Activated naive CD4-positive, alpha-beta T cell treated with anti-CD3 and anti-CD28 coated beads, Interleukin-2, amount 10 ng/mL, durations not matched to agents 7 days and 5 days (primary cell): Measurements from ENCODE around the gene TXNDC11.

Source experiments
- CTCF ChIA-PET: fragments of 350-600 bp; sonication (Branson Sonifier 250); formaldehyde crosslinking; loops from one replicate; lab custom pipeline; 2021; ENCODE audit warnings: antibody characterized with exemption; lab: Charles Lee
- DNase-seq: peaks from one replicate; pipeline ENCODE4 v3.0.0-alpha.2; 2020
- H3K27ac Mint-ChIP-seq: one replicate; pipeline ENCODE4 v1.8.0; 2021; ENCODE audit warnings: mild to moderate bottlenecking, moderate library complexity, mixed read lengths
- H3K27me3 Mint-ChIP-seq: one replicate; pipeline ENCODE4 v1.8.0; 2021; ENCODE audit warnings: mild to moderate bottlenecking, mixed read lengths
- H3K36me3 Mint-ChIP-seq: one replicate; pipeline ENCODE4 v1.8.0; 2021; ENCODE audit warnings: mixed read lengths
- H3K4me1 Mint-ChIP-seq: one replicate; pipeline ENCODE4 v1.8.0; 2021; ENCODE audit warnings: mixed read lengths
- H3K4me3 Mint-ChIP-seq: one replicate; pipeline ENCODE4 v1.8.0; 2021; ENCODE audit warnings: mild to moderate bottlenecking, moderate library complexity, mixed read lengths
- H3K9me3 Mint-ChIP-seq: one replicate; pipeline ENCODE4 v1.8.0; 2021; ENCODE audit warnings: mixed read lengths

Gene TXNDC11

DNA sequence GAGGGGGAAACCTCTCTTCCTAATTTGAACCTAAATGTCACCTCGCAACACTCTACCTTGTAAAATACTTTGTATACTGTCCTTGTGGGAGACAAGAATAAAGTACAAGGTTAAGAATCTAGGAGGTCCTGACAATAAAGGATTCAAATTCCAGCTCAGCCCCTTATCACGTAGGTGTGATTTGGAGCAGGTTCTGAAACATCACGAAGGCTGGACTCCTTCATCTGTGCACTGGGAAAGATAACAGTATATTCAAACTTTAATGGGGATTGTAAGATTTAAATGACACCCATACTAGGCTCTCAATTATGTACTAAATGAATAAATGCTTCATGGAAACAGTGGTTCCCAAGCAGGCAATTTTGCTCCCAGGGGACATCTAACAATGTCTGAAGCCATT, 2.1 kb downstream of the TXNDC11 start:
- H3K4me1 Mint-ChIP-seq: peaks cover 58% of the 10 kb centered on the region
- peaks cover 36% of the 10 kb centered on the region for H3K36me3 Mint-ChIP-seq
- no peak overlapping the region for H3K27ac Mint-ChIP-seq
- H3K4me3 Mint-ChIP-seq: peak overlapping the region; percentile 91
- CTCF ChIA-PET: no interaction called here
- no peaks in the 10 kb centered on the region for H3K9me3 Mint-ChIP-seq
- no peak for DNase-seq
- H3K27me3 Mint-ChIP-seq: no peaks in the 10 kb centered on the region

DNA sequence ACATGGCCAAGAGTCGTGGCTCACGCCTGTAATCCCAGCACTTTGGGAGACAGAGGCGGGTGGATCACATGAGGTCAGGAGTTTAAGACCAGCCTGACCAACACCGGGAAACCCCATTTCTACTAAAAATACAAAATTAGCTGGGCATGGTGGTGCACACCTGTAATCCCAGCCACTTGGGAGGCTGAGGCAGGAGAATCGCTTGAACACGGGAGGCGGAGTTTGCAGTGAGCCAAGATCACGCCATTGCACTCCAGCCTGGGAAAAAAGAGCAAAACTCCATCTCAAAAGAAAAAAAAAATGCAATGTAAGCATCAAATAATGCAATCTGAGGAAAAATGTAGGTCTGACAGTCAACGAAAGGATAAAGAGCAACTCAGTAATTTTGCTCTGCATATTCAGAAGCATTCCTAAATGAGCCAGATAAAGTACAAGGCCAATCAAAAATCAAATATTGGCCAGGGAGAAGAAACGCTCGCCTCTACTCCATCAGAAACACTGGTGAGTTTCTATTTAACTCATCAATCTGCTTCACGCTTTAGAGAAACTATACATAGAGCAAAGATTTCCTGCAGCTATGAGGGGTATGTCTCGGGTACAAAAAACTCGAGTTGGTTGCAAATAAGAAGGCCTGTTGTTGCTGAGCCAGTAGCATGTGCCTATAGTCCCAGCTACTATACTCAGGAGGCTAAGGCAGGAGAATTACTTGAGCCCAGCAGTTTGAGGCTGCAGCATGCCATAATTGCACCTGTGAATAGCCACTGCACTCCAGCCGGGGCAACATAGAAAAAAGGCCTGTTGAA, 3.7 kb downstream of the TXNDC11 start:
- no peak for DNase-seq
- Mint-ChIP-seq H3K36me3 (peaks cover 46% of the 10 kb centered on the region), H3K9me3 (no peaks in the 10 kb centered on the region), H3K27me3 (no peaks in the 10 kb centered on the region), H3K4me1 (peaks cover 60% of the 10 kb centered on the region), H3K4me3 (no peak overlapping the region), H3K27ac (peak overlapping the region; percentile 26)
- CTCF ChIA-PET: interaction anchor here (1.0 kb wide), 1 partner anchor 343 kb away, joined by 4 read pairs; no protein-coding TSS in a partner anchor

DNA sequence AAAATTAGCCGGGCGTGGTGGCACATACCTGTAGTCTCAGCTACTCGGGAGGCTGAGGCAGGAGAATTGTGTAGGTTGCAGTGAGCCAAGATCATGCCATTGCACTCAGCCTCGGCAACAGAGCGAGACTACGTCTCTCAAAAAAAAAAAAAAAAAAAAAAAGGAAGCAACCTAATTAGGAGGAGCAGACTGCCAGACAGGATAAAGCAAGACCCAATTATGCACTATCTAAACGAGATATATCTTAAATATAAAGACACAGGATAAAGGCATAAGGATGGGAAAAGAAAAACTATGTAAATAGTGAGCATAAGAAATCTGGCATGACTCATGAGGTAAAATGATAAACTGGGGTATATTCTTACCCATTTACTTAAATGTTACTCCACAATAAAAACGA, 4.9 kb downstream of the TXNDC11 start:
- H3K27me3 Mint-ChIP-seq: no peaks in the 10 kb centered on the region
- peaks cover 55% of the 10 kb centered on the region for H3K36me3 Mint-ChIP-seq
- DNase-seq: no peak
- H3K9me3 Mint-ChIP-seq: no peaks in the 10 kb centered on the region
- CTCF ChIA-PET: no interaction called here
- peaks cover 55% of the 10 kb centered on the region for H3K4me1 Mint-ChIP-seq
- no peak overlapping the region for H3K27ac Mint-ChIP-seq
- H3K4me3 Mint-ChIP-seq: no peak overlapping the region

DNA sequence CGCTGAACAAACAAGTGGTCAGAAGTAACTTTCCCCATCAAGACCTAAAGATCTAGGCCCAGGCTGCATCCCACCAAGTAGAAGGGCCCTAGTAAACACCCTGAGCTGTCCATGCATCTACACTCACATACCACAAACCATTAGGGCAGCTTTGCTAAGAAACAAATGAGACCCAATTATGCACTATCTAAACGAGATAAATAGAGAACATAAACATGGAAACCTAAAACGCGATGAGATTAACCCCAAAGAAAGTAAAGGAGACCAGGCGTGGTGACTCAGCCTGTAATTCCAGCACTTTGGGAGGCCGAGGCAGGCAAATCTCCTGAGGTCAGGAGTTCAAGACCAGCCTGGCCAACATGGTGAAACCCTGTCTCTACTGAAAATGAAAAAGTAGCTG, 5.8 kb downstream of the TXNDC11 start:
- Mint-ChIP-seq H3K36me3 (peaks cover 62% of the 10 kb centered on the region), H3K9me3 (no peaks in the 10 kb centered on the region), H3K27ac (no peak overlapping the region), H3K4me1 (peaks cover 55% of the 10 kb centered on the region), H3K4me3 (no peak overlapping the region), H3K27me3 (no peaks in the 10 kb centered on the region)
- DNase-seq: no peak
- CTCF ChIA-PET: no interaction called here

DNA sequence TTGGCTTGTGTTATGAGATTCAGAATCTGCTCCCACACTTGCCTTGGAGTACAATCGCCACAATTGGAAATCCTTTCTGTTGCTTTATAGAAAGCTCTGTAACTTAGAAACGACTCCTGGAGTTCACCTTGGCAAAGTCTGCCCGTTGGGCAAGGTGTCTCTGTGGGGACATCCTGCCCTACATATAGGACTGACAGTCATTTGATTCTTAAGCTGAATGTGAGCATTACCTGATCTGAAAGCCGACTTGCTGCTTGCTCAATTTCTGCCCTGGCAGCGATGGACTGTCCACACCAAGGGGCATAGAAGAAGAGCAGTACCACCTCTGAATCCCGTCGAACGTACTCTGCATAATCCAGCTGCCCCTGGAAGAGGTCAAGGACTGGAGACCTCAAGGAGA, 6.9 kb downstream of the TXNDC11 start:
- Mint-ChIP-seq H3K4me1 (peaks cover 46% of the 10 kb centered on the region), H3K27ac (no peak overlapping the region), H3K27me3 (no peaks in the 10 kb centered on the region), H3K36me3 (peaks cover 62% of the 10 kb centered on the region), H3K4me3 (no peak overlapping the region), H3K9me3 (no peaks in the 10 kb centered on the region)
- CTCF ChIA-PET: no interaction called here
- no peak for DNase-seq

DNA sequence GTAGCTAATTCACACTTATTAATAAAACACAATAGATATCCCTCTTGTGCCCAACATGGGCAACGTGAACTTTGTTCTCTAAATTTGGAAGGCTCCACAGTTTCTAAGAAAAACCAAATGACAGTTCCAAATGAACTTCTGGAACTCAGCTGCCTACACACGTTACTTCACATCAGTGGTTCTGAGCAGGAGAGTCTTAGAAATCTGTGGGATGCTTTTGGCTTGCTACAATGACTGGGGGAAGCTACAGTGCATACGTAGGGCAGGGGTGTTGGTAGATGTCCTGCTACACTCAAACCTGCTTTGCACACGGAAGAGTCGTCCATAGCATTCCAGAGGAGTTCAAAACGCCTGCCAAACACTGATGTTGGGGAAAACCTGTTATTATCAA, 8.0 kb downstream of the TXNDC11 start:
- Mint-ChIP-seq H3K36me3 (peaks cover 69% of the 10 kb centered on the region), H3K27ac (no peak overlapping the region), H3K27me3 (no peaks in the 10 kb centered on the region), H3K9me3 (no peaks in the 10 kb centered on the region), H3K4me3 (no peak overlapping the region), H3K4me1 (peaks cover 43% of the 10 kb centered on the region)
- no peak for DNase-seq
- CTCF ChIA-PET: interaction anchor here (1.2 kb wide), 1 partner anchor 333 kb away, joined by 4 read pairs; no protein-coding TSS in a partner anchor

DNA sequence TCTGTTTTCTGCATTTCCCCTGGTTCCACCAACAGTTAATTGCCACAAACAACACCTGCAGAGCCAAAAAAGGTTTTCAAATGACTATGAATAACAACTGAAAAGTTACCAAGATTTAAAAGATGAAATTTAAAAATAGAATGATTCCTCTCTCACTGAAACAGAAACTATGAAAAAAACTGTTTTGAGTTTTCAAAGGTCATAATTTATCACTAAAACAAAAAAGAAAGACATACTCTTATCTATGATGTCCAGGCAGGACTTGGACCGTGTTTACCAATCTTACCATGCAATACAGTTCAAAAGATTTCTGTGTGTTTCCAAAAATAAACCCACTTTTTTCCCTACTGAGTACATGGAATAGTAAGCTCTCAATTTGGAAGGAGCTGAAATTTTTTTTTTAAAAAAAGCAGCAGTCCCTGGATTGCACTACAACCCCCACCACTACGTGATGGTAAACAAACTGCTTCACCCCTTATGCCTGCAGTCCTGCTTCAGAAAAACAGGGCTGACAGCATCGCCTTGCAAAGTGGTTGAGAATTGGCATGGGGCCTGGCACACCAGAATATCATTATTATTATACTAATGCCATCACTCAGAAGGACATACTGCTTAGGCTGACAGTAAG, 8.5 kb downstream of the TXNDC11 start:
- H3K4me1 Mint-ChIP-seq: peaks cover 43% of the 10 kb centered on the region
- no peak overlapping the region for H3K4me3 Mint-ChIP-seq
- peak overlapping the region; percentile 14 for H3K27ac Mint-ChIP-seq
- no peak for DNase-seq
- CTCF ChIA-PET: interaction anchor here (1.2 kb wide), 1 partner anchor 334 kb away, joined by 4 read pairs; no protein-coding TSS in a partner anchor
- no peaks in the 10 kb centered on the region for H3K9me3 Mint-ChIP-seq
- H3K36me3 Mint-ChIP-seq: peaks cover 69% of the 10 kb centered on the region
- H3K27me3 Mint-ChIP-seq: no peaks in the 10 kb centered on the region

DNA sequence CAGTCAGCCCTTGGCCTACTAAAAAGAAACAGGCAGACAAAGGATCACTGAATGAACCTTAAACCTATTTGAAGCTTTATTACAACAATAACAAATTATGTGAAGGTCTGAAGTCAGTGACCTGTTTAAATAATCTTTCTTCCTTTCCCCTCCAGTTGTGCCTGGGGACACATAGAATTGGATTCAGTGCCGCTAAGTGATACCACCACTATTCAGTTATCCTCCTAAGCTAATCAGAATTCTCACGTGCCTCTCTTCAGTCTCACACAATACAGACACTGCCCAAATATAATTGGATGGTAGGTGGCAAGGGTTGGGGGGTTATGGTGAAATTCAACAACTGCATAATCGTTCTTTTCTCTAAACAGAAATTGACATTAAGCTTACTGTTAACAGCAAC, 11.4 kb downstream of the TXNDC11 start:
- no peak for DNase-seq
- peaks cover 29% of the 10 kb centered on the region for H3K4me1 Mint-ChIP-seq
- CTCF ChIA-PET: interaction anchor here (0.7 to 1.4 kb wide), 5 partner anchors 17 to 336 kb away, joined by 3 to 4 read pairs (median 3); no protein-coding TSS in a partner anchor
- no peaks in the 10 kb centered on the region for H3K9me3 Mint-ChIP-seq
- no peaks in the 10 kb centered on the region for H3K27me3 Mint-ChIP-seq
- peaks cover 69% of the 10 kb centered on the region for H3K36me3 Mint-ChIP-seq
- H3K4me3 Mint-ChIP-seq: no peak overlapping the region
- no peak overlapping the region for H3K27ac Mint-ChIP-seq

DNA sequence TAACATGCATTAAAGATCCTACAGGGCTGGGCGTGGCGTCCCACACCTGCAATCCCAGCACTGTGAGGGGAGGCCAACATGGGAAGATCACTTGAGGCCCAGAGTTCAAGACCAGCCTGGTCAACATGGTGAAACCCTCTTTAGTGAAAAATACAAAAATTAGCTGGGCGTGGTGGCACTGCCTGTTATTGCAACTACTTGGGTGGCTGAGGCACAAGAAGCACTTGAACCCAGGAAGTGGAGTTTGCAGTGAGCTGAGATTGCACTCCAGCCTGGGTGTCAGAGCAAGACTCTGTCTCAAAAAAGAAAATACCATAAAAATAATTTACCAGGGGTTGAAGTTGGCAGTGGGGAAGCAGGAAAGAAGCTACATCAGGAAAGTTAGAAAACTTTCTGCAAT, 12.9 kb downstream of the TXNDC11 start:
- peaks cover 29% of the 10 kb centered on the region for H3K4me1 Mint-ChIP-seq
- H3K27ac Mint-ChIP-seq: peak overlapping the region; percentile 39
- H3K9me3 Mint-ChIP-seq: no peaks in the 10 kb centered on the region
- H3K27me3 Mint-ChIP-seq: no peaks in the 10 kb centered on the region
- peaks cover 64% of the 10 kb centered on the region for H3K36me3 Mint-ChIP-seq
- no peak for DNase-seq
- CTCF ChIA-PET: interaction anchor here (1.0 kb wide), 1 partner anchor 41 kb away, joined by 3 read pairs; no protein-coding TSS in a partner anchor
- no peak overlapping the region for H3K4me3 Mint-ChIP-seq

DNA sequence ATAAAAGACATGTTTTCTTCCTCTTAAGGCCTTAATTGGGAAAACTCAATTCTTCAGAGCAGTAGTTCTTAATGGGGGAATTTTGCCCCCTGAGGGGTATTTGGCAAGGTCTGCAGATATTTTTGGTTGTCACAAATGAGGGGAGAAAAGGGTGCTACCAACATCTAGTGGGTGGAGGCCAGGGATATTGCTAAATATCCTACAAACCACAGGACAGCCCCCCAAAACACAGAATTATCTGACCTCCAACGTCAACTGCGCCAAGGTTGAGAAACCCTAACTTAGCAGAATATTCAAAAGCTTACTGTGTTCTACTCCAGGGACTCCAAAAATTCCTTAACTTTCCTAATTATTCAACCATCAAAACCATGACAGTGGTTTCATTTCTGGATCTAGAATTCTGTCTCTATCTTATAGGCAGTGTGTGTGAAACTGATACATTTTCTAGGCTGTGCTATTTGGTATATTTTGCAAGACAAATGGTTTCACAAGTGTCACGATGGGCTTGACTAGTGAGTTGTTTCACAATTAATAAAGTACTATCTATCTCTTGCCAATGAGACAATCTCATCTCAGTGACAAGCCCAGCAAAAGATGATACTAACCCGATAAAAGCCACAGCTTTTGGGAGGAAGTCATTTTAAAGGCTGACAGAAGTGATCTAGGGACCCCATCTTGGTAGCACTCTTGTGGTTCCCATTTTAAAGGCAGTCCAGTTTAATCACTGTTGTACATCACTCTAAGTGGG, 14.7 kb downstream of the TXNDC11 start:
- DNase-seq: no peak
- Mint-ChIP-seq H3K4me1 (peaks cover 21% of the 10 kb centered on the region), H3K9me3 (no peaks in the 10 kb centered on the region), H3K4me3 (no peak overlapping the region), H3K27me3 (no peaks in the 10 kb centered on the region), H3K36me3 (peaks cover 63% of the 10 kb centered on the region), H3K27ac (no peak overlapping the region)
- CTCF ChIA-PET: no interaction called here

DNA sequence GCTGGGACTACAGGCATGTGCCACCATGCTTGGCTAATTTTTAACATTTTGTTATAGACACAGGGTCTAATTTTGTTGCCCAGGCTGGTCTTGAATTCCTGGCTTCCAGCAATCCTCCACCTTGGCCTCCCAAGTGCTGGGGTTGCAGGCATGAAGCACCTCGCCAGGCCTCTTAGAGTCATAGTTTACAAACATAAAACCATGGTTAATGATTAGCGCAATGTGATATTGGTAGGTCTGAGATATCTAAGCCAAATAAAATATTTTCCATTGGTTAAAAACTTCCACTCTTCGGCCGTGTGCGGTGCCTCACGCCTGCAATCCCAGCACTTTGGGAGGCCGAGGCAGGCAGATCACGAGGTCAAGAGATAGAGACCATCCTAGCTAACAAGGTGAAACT, 16.6 kb downstream of the TXNDC11 start:
- Mint-ChIP-seq H3K4me3 (no peak overlapping the region), H3K27me3 (no peaks in the 10 kb centered on the region), H3K27ac (no peak overlapping the region), H3K9me3 (no peaks in the 10 kb centered on the region), H3K36me3 (peaks cover 62% of the 10 kb centered on the region), H3K4me1 (peaks cover 21% of the 10 kb centered on the region)
- CTCF ChIA-PET: interaction anchor here (2.5 kb wide), 1 partner anchor 11 kb away, joined by 9 read pairs; no protein-coding TSS in a partner anchor
- DNase-seq: no peak

DNA sequence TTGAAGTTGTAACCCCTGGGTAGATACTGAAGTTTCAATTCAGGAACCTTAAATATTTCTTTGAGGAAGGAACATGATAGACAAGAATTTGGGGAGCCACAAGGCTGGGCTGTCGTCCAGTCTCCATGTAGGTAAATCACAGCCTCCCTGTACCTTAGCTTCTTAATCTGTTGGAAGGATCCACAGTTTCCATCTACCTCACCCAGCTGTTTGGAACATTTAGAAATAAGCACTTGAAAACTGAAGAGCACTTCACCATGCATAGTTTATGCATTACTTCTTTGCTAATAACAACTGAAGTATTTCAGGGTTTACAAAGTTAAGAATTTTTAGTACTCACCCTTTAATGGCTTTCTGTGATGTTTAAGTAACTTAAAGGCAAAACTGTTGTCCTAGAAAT, 17.2 kb downstream of the TXNDC11 start:
- CTCF ChIA-PET: interaction anchor here (2.5 kb wide), 1 partner anchor 10 kb away, joined by 9 read pairs; no protein-coding TSS in a partner anchor
- no peak for DNase-seq
- Mint-ChIP-seq H3K4me1 (peaks cover 20% of the 10 kb centered on the region), H3K9me3 (no peaks in the 10 kb centered on the region), H3K27ac (no peak overlapping the region), H3K4me3 (no peak overlapping the region), H3K36me3 (peaks cover 63% of the 10 kb centered on the region), H3K27me3 (no peaks in the 10 kb centered on the region)

DNA sequence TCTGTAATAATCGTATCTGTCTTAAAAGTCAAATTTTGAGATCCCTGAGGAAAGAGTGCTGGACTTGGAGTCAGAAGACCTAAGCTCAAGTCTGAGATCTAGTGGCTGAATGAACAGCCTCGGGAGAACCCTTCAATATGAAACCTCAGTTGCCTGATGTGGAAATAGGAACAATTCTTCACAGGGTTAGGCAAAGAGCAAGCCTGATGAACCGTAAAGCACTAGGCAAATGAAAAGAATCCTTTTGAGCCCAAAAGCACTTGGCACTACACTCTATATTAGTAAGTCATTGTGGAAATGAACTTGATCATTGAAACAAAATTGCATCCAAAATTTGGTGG, 20.2 kb downstream of the TXNDC11 start:
- H3K4me3 Mint-ChIP-seq: no peak overlapping the region
- no peaks in the 10 kb centered on the region for H3K4me1 Mint-ChIP-seq
- no peaks in the 10 kb centered on the region for H3K27me3 Mint-ChIP-seq
- H3K36me3 Mint-ChIP-seq: peaks cover 43% of the 10 kb centered on the region
- no peak for DNase-seq
- H3K27ac Mint-ChIP-seq: no peak overlapping the region
- H3K9me3 Mint-ChIP-seq: no peaks in the 10 kb centered on the region
- CTCF ChIA-PET: interaction anchor here (0.9 to 1.4 kb wide), 3 partner anchors 9 to 758 kb away, joined by 3 to 4 read pairs (median 3); no protein-coding TSS in a partner anchor
